Right atrium auricular region (tissue), 2 donors: ENCODE data around the gene TSPAN31. TPM values are rescaled to one million over a fixed set of nuclear protein-coding genes. Genes with fewer than 3 reads are reported as not detected.

Experiments used
- DNase-seq: peaks from one replicate; pipeline ENCODE4 v3.0.0-alpha.2; 2019; ENCODE audit warnings: low spot score
- H3K27ac ChIP-seq, 2 donors: fragments of 200-600 bp; sonication (generic); 1 replicate in 1 of 2; 2 replicates in 1 of 2; pipeline ENCODE4 v1.5.1; 2016 to 2019
- H3K27me3 ChIP-seq, 2 donors: fragments of 200-600 bp; sonication (generic); one replicate each; pipeline versions ENCODE4 v1.5.1 to v1.6.0; 2017 to 2019
- H3K36me3 ChIP-seq: fragments of 200-600 bp; sonication (generic); one replicate; pipeline ENCODE4 v1.5.1; 2016
- H3K4me1 ChIP-seq, 2 donors: fragments of 200-600 bp; sonication (generic); one replicate each; pipeline versions ENCODE4 v1.5.1 to v1.6.0; 2017 to 2019
- H3K4me3 ChIP-seq, 2 donors: fragments of 200-600 bp; sonication (generic); 1 replicate in 1 of 2; 2 replicates in 1 of 2; pipeline ENCODE4 v1.5.1; 2017 to 2019; ENCODE audit warnings: mild to moderate bottlenecking in 1 of 2, moderate library complexity in 1 of 2
- H3K9me3 ChIP-seq, 2 donors: fragments of 200-600 bp; sonication (generic); one replicate each; pipeline ENCODE4 v1.5.1; 2019
- CTCF ChIP-seq, 2 donors: fragments of 200-600 bp; sonication (generic); IDR thresholded peaks; one replicate each; pipeline ENCODE4 v1.5.1; 2019; ENCODE audit warnings: antibody characterized with exemption in 2 of 2
- total RNA-seq, 2 donors: library from RNA; depleted of rRNA; stranded (reverse); fragments of >200 nt; gene quantifications; one replicate each; pipeline ENCODE4 v1.1.0, GENCODE V29; 2016

The TSPAN31 gene
- total RNA-seq, 2 donors from 2014 or later: 50.3 to 59.6 TPM

GRCh38 chr12:57760347-57760982 lies 15.6 kb downstream of the TSPAN31 start:
- H3K27ac ChIP-seq: no peak overlapping the region
- no peak for DNase-seq
- no peaks in the 10 kb centered on the region for H3K9me3 ChIP-seq
- peaks cover 0 to 23% of the 10 kb centered on the region in 2 donors for H3K4me1 ChIP-seq
- H3K36me3 ChIP-seq: peaks cover 13% of the 10 kb centered on the region
- no peak overlapping the region for H3K4me3 ChIP-seq
- TF ChIP-seq CTCF (IDR thresholded peaks at IDR 0.05): no peak
- H3K27me3 ChIP-seq: peaks cover 0 to 9% of the 10 kb centered on the region in 2 donors

GRCh38 chr12:57761391-57761998 lies 16.7 kb downstream of the TSPAN31 start:
- Histone ChIP-seq H3K27me3 (peaks cover 0 to 16% of the 10 kb centered on the region in 2 donors), H3K27ac (no peak overlapping the region)
- TF ChIP-seq CTCF (IDR thresholded peaks at IDR 0.05): no peak

GRCh38 chr12:57762463-57762862 lies 17.6 kb downstream of the TSPAN31 start:
- Histone ChIP-seq H3K9me3 (no peaks in the 10 kb centered on the region), H3K4me1 (peaks cover 0 to 30% of the 10 kb centered on the region in 2 donors), H3K4me3 (no peak overlapping the region), H3K36me3 (peaks cover 13% of the 10 kb centered on the region), H3K27me3 (peaks cover 0 to 16% of the 10 kb centered on the region in 2 donors), H3K27ac (no peak overlapping the region)
- no peak for TF ChIP-seq CTCF (IDR thresholded peaks at IDR 0.05)
- no peak for DNase-seq

More at GRCh38 chr12:57761391-57761998, 16.7 kb downstream of the TSPAN31 start:
- Histone ChIP-seq H3K9me3 (no peaks in the 10 kb centered on the region), H3K4me1 (peaks cover 0 to 26% of the 10 kb centered on the region in 2 donors), H3K36me3 (peaks cover 13% of the 10 kb centered on the region), H3K4me3 (no peak overlapping the region)
- no peak for DNase-seq

GRCh38 chr12:57763881-57764661 lies 19.2 kb downstream of the TSPAN31 start:
- H3K27ac ChIP-seq: no peak overlapping the region
- H3K27me3 ChIP-seq: peaks cover 0 to 16% of the 10 kb centered on the region in 2 donors
- peak overlapping the region in 1 of 2 donors; percentile 48 for H3K4me3 ChIP-seq

GRCh38 chr12:57764662-57765002 lies 19.8 kb downstream of the TSPAN31 start:
- Histone ChIP-seq H3K27me3 (peaks cover 0 to 16% of the 10 kb centered on the region in 2 donors), H3K4me1 (peaks cover 0 to 30% of the 10 kb centered on the region in 2 donors), H3K9me3 (no peaks in the 10 kb centered on the region), H3K4me3 (peak overlapping the region; percentile 26 to 48), H3K27ac (no peak overlapping the region), H3K36me3 (peaks cover 8% of the 10 kb centered on the region)
- no peak for TF ChIP-seq CTCF (IDR thresholded peaks at IDR 0.05)
- DNase-seq: no peak

More at GRCh38 chr12:57763881-57764661, 19.2 kb downstream of the TSPAN31 start:
- no peaks in the 10 kb centered on the region for H3K9me3 ChIP-seq
- no peak for TF ChIP-seq CTCF (IDR thresholded peaks at IDR 0.05)
- H3K36me3 ChIP-seq: peaks cover 4% of the 10 kb centered on the region
- peaks cover 0 to 30% of the 10 kb centered on the region in 2 donors for H3K4me1 ChIP-seq
- no peak for DNase-seq
